Measurements from ENCODE around the gene PRAMEF33. TPM values are rescaled to one million over a fixed set of nuclear protein-coding genes. Genes with fewer than 3 reads are reported as not detected.
"Not testable (repeated sequence)": the region's sequence is repeated elsewhere in the genome, so short reads cannot be mapped to it uniquely, and the experiment has no call there.

The PRAMEF33 gene, protein sequence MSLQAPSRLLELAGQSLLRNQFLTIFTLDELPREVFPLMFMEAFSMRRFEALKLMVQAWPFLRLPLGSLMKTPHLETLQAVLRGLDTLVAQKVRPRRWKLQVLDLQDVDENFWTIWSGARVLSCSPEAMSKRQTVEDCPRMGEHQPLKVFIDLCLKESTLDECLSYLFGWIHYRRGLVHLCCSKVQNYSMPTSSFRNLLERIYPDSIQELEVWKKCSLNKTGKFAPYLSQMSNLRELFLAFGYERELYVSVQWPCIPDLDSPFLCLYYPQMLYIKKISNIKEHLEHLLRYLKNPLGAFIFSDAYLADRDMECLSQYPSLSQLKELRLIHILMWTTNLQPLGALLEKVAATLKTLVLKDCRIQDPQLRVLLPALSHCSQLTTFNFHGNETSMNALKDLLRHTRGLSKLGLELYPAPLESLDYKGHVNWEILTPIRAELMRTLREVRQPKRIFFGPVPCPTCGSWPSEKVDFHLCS
- polyA plus RNA-seq (ENCODE audit: insufficient read length in 12 of 12) = not detected
- long read RNA-seq, donor 1 = 0 reads
- long read RNA-seq, donor 2 = 0 reads
- long read RNA-seq, donor 3 = 0 reads
- long read RNA-seq, donor 4 = 0 reads
- long read RNA-seq, donor 5 = 0 reads
- long read RNA-seq, donor 6 = 0 reads
- long read RNA-seq, donor 7 = 0 reads
- long read RNA-seq, donor 8 = 0 reads
- long read RNA-seq, donor 9 = 0 reads
- long read RNA-seq, donor 10 = 0 reads
- long read RNA-seq, donor 11 = 0 reads

DNA sequence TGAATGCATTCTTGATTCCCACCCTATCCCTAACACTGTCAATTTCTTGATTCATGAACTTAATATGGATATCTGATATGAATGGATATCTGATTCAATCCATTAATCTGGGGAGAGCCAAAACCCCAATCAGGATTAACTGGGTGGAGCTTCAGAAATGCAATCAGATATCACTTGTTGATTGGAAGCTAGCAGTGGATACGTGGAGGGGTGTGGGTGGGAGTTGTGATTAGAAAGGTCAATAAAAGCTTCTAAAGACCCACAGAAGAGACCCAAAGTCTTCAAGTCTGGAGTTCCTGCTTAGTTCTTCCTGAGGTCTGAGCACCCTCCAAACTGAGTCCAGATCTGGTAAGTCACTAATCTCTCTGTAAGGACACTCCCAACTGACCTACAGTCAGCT, at the start of gene PRAMEF33:
PRAMEF33 (plus strand) TSS at position 301 of the 400 bp plus-strand sequence. CDS start 2,416 bp downstream, outside the sequence.
- DNase-seq = not testable (repeated sequence)

DNA sequence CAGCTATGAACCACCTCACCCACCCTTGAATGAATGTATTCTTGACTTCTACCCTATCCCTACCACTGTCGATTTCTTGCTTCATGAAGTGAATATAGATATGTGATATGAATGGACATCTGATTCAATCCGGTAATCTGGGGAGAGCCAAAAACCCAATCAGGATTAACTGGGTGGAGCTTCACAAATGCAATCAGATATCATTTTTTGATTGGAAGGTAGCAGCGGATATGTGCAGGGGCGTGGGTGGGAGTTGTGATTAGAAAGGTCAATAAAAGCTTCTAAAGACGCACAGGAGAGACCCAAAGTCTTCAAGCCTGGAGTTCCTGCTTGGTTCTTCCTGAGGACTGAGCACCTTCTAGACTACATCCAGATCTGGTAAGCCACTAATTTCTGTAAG, 49.4 kb upstream of the PRAMEF33 start, which contains the start of gene PRAMEF5:
PRAMEF5 (plus strand) TSS at position 301 of the 400 bp plus-strand sequence. CDS start 5,071 bp downstream, outside the sequence.
- not testable (repeated sequence) for DNase-seq

DNA sequence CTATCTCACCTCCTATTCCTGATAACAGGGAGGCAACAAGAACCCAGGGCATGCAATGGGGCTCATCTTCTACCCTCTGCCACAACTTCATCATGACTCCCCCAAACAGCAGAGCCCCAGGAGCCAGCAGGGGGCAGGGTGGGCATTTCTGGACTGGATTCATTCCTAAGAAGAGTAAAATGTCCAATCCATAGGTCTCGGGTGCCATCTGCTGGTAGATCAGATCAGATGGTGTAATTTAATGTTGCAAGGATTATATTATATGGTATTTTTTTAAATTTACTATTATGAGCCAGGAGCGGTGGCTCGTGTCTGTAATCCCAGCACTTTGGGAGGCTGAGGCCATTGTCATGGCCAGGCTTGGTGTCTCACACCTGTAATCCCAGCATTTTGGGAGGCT, 38.2 kb upstream of the PRAMEF33 start:
- not testable (repeated sequence) for DNase-seq

DNA sequence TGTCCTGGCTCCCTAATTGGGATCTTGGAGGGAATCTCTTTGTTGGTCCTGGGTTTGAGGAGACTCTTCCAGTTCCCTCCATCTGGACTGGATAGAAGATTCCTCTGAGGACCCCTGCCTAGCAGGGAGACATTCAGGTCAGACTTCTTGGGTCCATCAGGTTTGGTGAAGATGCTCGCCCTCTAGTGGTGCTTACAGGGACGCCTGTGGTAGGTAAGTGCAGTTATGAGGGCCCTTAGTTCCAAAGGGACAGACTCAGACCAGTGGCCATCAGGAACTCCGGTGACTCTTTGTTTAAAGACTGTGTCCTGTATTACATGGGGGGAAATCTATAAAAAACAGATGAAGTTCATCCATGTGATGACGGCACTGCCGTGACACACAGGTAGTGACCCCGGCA, 26.3 kb upstream of the PRAMEF33 start:
- not testable (repeated sequence) for DNase-seq

DNA sequence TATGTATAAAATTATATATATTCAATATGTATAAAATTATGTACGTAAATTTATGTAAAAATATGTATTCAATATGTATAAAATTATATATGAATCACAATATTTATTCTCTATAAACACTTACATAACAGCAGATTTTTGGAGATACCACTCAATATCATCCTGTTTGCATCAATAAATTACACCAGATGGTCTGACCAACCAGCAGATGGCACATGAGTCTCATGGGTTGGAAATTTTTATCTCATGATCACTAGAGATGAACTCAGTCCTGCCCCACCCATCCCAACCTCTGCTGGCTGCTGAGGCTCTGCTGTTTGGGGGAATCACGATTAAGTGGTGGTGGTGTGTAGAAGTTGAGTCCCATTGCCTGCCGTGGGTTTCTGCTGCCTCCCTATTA, 23.7 kb upstream of the PRAMEF33 start:
- not testable (repeated sequence) for DNase-seq

DNA sequence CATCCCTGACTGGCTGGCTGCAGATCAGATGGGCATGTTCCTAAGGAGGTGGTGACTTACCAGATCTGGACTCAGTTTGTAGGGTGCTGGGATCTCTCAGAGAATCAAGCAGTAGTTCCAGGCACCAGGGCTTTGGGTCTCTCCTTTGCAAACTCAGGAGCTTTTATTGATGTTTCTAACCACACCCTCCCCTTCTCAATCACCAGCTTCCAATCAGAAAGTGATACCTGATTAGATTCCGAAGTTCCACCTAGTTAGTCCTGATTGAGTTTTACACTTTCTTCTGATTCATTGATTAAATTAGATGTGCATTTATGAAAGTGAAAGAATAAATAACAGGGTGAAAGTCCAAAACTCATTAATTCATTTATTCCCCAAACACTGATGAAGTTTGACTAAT, 18.3 kb upstream of the PRAMEF33 start, which contains the start of gene PRAMEF8:
PRAMEF8 (minus strand) TSS at position 101 of the 400 bp plus-strand sequence. CDS start 1,046 bp downstream, outside the sequence.
- not testable (repeated sequence) for DNase-seq

DNA sequence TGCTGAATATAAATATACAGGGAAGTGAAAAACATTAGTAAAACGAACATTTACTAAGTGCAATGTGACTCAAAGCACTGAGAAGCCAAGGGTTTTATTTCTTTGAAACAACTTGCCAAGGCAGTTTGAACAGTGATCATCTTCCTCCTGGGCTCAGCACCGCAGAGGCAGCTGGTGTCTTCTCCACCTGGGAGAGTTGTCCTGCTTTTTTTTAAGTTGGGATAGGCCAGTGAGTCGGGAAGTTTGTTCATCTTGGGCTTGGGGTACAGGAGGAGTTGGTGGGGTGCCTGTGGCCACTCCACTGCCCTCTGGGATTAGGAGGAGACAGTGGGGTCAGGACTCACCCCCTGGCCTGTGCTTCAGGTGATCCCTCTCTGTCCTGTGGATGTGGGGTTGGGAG, 14.3 kb upstream of the PRAMEF33 start:
- not testable (repeated sequence) for DNase-seq

DNA sequence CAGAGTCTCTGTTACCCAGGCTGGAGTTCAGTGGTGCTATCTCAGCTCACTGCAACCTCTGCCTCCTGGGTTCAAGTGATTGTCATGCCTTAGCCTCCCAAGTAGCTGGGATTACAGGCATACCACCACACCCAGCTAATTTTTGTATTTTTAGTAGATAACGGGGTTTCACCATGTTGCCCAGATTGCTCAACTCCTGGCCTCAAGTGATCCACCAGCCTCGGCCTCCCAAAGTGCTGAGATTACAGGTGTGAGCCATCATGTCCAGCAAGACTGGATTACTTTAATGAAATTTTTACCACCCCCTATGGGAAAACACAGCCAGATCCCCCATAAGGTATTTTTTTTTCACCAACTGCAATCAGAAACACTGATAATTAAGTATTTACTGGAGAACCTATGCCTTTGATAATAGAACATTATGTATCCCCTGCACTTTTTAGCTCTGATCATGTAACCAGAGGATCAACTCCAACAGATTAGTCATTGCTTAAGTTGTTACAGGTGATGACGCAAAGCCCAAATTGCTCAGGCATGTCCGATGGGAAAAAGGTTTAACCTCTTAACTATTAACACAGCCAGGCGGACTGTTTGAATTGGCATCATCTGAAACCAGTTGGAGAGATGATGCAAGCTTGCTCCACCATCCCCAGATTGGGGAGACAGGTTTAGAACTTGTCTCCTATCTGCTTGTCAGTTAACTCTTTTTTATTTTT, 6.0 kb upstream of the PRAMEF33 start:
- DNase-seq = not testable (repeated sequence)

DNA sequence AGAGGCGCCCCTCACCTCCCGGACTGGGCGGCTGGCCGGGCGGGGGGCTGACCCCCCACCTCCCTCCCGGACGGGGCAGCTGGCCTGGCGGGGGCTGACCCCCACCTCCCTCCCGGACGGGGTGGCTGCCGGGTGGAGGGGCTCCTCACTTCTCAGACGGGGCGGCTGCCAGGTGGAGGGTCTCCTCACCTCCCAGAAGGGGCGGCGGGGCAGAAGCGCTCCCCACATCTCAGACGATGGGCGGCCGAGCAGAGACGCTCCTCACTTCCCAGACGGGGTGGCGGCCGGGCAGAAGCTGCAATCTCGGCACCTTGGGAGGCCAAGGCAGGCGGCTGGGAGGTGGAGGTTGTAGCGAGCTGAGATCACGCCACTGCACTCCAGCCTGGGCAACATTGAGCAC, 4.6 kb upstream of the PRAMEF33 start:
- not testable (repeated sequence) for DNase-seq

DNA sequence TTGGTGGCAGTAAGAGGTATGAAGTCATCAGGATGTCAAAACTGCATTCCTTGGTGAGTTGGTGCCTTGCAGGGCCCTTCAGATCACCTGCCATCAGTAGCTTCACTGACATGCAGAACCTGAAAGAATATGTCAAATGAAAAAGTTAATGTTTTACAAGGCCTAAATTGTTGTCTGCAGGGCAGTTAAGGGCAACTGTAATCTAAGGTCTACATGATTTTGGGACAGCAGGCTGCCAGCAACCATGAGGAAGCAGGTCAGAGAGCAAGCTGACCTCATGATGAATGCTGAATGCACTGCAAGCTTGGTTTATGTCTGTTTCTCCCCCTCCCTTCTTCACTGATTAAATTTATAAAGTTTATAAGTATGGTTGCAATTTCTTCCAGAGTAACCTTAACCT, 1.1 kb upstream of the PRAMEF33 start:
- DNase-seq = not testable (repeated sequence)

DNA sequence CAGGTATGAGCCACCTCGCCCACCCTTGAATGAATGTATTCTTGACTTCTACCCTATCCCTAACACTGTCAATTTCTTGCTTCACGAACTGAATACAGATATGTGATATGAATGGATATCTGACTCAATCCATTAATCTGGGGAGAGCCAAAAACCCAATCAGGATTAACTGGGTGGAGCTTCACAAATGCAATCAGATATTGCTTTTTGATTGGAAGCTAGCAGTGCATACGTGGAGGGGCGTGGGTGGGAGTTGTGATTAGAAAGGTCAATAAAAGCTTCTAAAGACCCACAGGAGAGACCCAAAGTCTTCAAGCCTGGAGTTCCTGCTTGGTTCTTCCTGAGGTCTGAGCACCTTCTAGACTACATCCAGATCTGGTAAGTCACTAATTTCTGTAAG, 11.9 kb downstream of the PRAMEF33 start, which contains the start of gene PRAMEF15:
PRAMEF15 (plus strand) TSS at position 301 of the 400 bp plus-strand sequence. CDS start 2,827 bp downstream, outside the sequence.
- DNase-seq = not testable (repeated sequence)

DNA sequence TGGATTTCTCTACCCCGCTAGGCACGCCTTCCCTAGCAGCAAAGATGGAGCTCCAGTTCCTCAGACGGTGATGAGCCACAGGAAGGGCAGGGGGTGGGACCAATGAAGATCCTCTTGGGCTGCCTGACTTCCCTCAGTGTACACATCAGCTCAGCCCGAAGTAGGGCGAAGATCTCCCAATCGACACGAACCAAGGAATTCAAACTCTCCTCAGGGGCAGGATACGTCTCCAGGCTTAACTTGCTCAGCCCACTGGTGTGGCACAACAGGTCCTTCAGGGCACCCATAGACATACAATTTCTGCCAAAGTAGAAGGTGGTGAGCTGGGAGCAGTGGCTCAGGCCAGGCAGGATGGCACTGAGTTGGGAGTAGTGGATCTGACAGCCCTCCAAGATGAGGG, 39.2 kb downstream of the PRAMEF33 start:
- not testable (repeated sequence) for DNase-seq

DNA sequence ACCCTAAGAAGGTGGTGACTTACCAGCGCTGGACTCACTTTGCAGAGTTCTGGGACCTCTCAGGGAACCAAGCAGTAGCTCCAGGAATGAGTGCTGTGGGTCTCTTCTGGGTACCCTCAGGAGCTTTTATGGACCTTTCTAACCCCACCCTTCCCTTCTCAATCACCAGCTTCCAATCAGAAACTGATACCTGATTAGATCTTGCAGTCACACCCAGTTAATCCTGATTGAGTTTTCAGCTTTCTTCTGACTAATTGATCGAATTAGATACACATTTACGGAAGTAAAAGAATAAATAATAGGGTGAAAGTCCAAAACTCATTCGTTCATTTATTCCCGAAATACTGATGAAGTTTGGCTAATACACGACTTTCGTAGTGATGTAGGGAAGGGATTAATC, 43.7 kb downstream of the PRAMEF33 start, which contains the start of gene PRAMEF14:
PRAMEF14 (minus strand) TSS at position 101 of the 400 bp plus-strand sequence. CDS start 1,820 bp downstream, outside the sequence.
- DNase-seq = not testable (repeated sequence)

DNA sequence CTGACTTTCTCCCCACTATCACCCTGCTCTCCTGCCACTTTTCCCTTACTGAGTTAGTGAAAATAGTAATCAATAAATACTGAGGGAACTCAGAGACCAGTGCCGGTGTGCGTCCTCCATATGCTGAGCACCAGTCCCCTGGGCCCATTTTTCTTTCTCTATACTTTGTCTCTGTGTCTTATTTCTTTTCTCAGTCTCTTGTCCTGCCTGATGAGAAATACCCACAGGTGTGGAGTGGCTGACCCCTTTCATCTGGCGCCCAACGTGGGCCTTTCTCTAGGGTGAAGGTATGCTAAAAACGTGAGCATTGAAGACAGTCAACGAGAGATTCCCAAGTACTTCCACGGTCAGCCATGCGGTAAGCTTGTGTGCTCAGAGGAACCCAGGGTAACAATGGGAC, 50.1 kb downstream of the PRAMEF33 start:
- DNase-seq = not testable (repeated sequence)

DNA sequence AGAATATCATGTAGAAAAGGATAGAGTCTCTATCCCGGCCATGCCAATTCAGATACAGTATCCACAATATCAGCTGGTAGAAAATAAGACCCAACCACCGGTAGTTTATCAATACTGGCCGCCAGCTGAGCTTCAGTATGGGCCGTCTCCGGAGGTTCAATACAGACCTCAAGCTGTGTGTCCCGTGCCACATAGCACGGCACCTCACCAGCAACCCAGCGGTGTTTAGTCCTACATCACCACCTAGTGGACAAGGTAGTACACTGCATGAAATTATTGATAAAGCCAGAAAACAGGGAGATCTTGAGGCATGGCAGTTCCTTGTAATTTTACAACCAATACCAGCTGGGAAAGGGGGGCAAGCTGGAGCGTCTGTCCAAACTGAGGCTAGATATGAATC, 51.1 kb downstream of the PRAMEF33 start:
- not testable (repeated sequence) for DNase-seq

DNA sequence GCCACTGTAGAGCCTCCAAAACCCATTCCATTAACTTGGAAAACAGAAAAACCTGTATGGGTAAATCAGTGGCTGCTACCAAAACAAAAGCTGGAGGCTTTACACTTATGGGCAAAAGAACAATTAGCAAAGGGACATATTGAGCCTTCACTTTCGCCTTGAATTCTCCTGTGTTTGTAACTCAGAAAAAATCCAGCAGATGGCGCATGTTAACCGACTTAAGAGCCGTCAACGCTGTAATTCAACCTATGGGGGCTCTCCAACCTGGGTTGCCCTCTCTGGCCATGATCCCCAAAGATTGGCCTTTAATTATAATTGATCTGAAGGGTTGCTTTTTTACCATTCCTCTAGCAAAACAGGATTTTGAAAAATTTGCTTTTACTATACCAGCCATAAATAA, 53.4 kb downstream of the PRAMEF33 start:
- peak; percentile 17 for DNase-seq

Other genes with a start within 250 kb of the PRAMEF33 start
- not detected for gene PRAMEF27, start 247.0 kb upstream of the PRAMEF33 start, polyA plus RNA-seq (ENCODE audit: insufficient read length in 12 of 12)
- not detected for gene HNRNPCL3, start 242.8 kb upstream of the PRAMEF33 start, polyA plus RNA-seq (ENCODE audit: insufficient read length in 12 of 12)
- not detected for gene PRAMEF25, start 232.8 kb upstream of the PRAMEF33 start, polyA plus RNA-seq (ENCODE audit: insufficient read length in 12 of 12)
- under 1 TPM in 1 of 12 donors, not detected in 11; 0.34 TPM for gene HNRNPCL2, start 186.7 kb upstream of the PRAMEF33 start, polyA plus RNA-seq (ENCODE audit: insufficient read length in 12 of 12)
- gene PRAMEF26, start 147.5 kb upstream of the PRAMEF33 start, polyA plus RNA-seq (ENCODE audit: insufficient read length in 12 of 12) = not detected
- gene HNRNPCL4, start 137.9 kb upstream of the PRAMEF33 start, polyA plus RNA-seq (ENCODE audit: insufficient read length in 12 of 12) = under 1 TPM in 1 of 12 donors, not detected in 11; 0.24 TPM
- not detected for gene PRAMEF9, start 131.7 kb upstream of the PRAMEF33 start, polyA plus RNA-seq (ENCODE audit: insufficient read length in 12 of 12)
- gene PRAMEF13, start 102.1 kb upstream of the PRAMEF33 start, polyA plus RNA-seq (ENCODE audit: insufficient read length in 12 of 12) = not detected
- gene PRAMEF18, start 77.4 kb upstream of the PRAMEF33 start, polyA plus RNA-seq (ENCODE audit: insufficient read length in 12 of 12) = not detected
- gene PRAMEF5, start 49.3 kb upstream of the PRAMEF33 start, polyA plus RNA-seq (ENCODE audit: insufficient read length in 12 of 12) = not detected
- gene PRAMEF8, start 18.4 kb upstream of the PRAMEF33 start, polyA plus RNA-seq (ENCODE audit: insufficient read length in 12 of 12) = not detected
- gene PRAMEF15, start 12.0 kb downstream of the PRAMEF33 start, polyA plus RNA-seq (ENCODE audit: insufficient read length in 12 of 12) = not detected
- gene PRAMEF14, start 43.6 kb downstream of the PRAMEF33 start, polyA plus RNA-seq (ENCODE audit: insufficient read length in 12 of 12) = not detected
- gene PRAMEF19, start 68.4 kb downstream of the PRAMEF33 start, polyA plus RNA-seq (ENCODE audit: insufficient read length in 12 of 12) = not detected
- not detected for gene PRAMEF17, start 86.1 kb downstream of the PRAMEF33 start, polyA plus RNA-seq (ENCODE audit: insufficient read length in 12 of 12)
- gene PRAMEF20, start 106.9 kb downstream of the PRAMEF33 start, polyA plus RNA-seq (ENCODE audit: insufficient read length in 12 of 12) = under 1 TPM in 1 of 12 donors, not detected in 11; 0.16 TPM
- 10 to 100 TPM in 11 of 12 donors, not detected in 1; 13.4 to 77.1 (median 29.4) TPM for gene LRRC38, start 210.5 kb downstream of the PRAMEF33 start, polyA plus RNA-seq (ENCODE audit: insufficient read length in 12 of 12)

All from muscle of arm (tissue), 14 donors.